ENCODE results near the gene NACAD.

The NACAD gene

DNA sequence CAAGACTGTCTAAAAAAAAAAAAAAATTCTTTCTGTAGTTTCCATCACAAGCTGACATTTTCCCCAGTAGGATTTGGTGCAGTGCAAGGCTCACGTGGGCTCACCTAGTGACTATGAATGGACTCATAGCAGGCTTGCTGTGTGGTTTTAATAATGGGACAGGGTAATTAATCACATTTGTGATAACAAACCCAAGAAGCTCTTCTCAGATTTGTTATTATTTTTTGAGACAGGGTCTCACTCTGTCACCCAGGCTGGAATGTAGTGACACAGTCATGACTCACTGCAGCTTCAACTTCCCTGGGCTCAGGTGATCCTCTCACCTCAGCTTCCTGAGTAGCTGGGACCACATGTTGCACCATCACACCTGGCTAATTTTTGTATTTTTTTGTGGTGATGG, 40.0 kb downstream of the NACAD start:
- no peak for TF ChIP-seq ZFX (IDR thresholded peaks at IDR 0.05)
- TF ChIP-seq, protein P1, sequence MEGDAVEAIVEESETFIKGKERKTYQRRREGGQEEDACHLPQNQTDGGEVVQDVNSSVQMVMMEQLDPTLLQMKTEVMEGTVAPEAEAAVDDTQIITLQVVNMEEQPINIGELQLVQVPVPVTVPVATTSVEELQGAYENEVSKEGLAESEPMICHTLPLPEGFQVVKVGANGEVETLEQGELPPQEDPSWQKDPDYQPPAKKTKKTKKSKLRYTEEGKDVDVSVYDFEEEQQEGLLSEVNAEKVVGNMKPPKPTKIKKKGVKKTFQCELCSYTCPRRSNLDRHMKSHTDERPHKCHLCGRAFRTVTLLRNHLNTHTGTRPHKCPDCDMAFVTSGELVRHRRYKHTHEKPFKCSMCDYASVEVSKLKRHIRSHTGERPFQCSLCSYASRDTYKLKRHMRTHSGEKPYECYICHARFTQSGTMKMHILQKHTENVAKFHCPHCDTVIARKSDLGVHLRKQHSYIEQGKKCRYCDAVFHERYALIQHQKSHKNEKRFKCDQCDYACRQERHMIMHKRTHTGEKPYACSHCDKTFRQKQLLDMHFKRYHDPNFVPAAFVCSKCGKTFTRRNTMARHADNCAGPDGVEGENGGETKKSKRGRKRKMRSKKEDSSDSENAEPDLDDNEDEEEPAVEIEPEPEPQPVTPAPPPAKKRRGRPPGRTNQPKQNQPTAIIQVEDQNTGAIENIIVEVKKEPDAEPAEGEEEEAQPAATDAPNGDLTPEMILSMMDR (conservative IDR thresholded peaks at IDR 0.05): no peak

DNA sequence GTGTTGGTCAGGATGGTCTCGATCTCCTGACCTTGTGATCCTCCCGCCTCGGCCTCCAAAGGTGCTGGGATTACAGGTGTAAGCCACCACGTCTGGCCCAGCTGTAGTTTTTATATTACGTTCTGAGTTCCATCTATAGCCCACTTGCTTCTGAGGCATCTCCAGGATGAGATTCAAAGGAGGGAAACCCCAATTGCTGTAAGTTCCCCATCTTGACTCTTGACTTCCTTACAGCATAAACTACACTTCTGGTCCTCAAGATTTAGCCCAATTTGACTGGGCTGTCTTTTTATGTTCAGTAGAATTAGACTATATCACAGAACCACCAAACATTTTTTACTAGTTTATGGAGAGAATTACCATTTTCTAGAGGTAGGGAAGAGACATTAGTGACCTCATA, 44.4 kb downstream of the NACAD start:
- H3K27ac ChIP-seq: no peak overlapping the region
- no peak for TF ChIP-seq ZFX (IDR thresholded peaks at IDR 0.05)
- TF ChIP-seq, protein P1 (conservative IDR thresholded peaks at IDR 0.05): no peak

More for the DNA sequence above, 40.0 kb downstream of the NACAD start:
- no peak overlapping the region for H3K27ac ChIP-seq

DNA sequence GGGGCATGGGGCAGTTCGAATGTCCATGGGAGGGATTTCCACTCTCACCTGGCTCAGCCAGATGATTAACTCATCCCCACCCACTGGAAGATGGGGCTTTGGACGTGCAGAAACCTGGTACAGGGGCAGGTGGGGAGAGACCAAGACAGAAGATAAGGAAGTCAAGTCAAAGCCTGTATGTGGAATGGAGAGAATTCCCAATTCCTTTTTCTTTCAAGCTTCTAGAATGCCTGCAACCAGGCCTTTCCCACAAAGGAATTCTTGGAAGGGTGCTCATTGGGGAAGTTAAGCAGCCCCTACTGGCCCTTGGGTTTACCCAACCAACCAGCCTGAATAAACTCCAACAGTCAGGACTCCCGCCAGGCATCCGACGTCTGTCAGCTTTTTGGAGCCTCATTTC, 49.7 kb downstream of the NACAD start:
- TF ChIP-seq, protein P1 (conservative IDR thresholded peaks at IDR 0.05): no peak
- TF ChIP-seq ZFX (IDR thresholded peaks at IDR 0.05): no peak
- H3K27ac ChIP-seq: no peak overlapping the region

DNA sequence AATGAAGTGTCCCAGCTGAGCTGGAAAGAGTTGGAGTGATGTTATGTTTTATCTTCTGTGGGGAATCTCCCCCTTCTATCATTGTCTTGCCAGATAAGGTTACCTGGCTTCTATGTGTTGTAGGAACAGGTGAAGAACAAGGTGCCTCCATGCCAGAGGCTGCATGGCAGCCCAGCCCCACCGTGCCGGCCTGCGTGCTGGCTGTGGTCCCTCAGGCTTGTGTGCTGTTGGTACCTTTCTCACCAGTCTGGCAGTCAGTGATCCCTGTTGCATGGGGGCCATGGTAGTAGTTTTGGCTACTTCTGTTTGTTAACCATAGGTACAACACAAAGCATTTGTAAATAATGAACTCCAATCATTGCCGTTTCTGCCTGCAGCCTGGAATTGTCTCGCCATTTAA, 50.9 kb downstream of the NACAD start:
- no peak for TF ChIP-seq ZFX (IDR thresholded peaks at IDR 0.05)
- TF ChIP-seq, protein P1 (conservative IDR thresholded peaks at IDR 0.05): no peak
- no peak overlapping the region for H3K27ac ChIP-seq

DNA sequence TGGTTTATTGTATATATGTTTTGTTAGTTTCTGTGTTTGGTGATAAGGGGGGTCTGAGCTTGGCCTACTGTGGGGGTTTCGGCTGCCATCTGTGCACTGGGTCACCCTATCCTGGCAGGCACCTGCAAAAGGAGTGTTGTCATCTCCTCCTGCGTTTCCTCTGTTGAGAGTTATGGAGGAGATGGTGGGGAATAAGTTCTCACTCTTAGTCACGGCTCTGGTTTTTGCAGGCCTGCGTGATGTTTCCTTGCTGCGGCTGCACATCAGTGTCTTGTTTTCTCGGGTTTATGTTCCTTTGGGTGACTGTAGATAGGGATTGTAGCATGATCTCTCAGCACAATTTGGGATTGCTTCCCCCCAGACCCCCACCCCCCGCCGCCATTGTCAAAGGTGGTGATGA, 52.0 kb downstream of the NACAD start:
- no peak for TF ChIP-seq ZFX (IDR thresholded peaks at IDR 0.05)
- TF ChIP-seq, protein P1 (conservative IDR thresholded peaks at IDR 0.05): no peak
- no peak overlapping the region for H3K27ac ChIP-seq

DNA sequence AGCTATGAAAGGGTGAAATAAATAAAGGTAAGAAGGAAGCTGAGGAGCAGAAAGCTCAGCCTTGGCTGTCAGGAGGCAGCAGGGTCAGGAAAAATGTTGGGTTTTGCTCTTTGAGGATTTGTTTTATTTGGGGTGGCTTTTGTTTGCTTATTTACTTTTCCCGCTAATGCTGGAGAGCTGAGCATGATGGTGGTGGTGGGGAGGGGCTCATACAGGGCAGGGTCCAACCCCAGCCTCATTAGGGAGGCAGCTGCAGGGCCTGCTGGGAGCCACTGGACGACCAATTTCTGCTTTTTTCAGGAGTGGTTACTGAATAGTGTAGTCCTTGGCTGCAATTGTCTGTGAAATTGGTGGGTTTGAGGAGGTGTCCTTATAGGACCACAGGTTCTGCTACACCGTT, 52.5 kb downstream of the NACAD start:
- no peak overlapping the region for H3K27ac ChIP-seq
- TF ChIP-seq, protein P1 (conservative IDR thresholded peaks at IDR 0.05): no peak
- no peak for TF ChIP-seq ZFX (IDR thresholded peaks at IDR 0.05)

DNA sequence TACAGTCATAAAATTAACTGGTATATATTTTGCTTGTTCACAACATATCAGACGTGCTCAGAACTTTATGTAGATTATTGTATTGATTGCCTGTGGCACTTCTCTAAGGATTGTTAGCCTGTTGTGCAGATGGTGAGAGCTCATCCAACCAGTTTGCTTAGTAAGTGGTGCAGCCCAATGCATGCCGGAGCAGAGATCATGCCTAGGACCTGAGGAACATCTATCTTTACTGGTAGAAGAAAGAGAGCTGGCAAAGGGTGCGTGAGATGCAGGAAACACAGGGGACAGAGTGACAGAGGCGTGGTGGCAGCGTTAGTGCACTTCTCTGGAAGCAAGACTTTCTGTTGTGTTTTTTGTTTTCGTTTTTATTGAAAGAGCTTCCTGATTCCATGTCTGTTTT, 52.9 kb downstream of the NACAD start:
- TF ChIP-seq, protein P1 (conservative IDR thresholded peaks at IDR 0.05): no peak
- TF ChIP-seq ZFX (IDR thresholded peaks at IDR 0.05): no peak
- no peak overlapping the region for H3K27ac ChIP-seq
